Sigmoid colon (tissue), 4 donors: ENCODE measurements around the gene PTPN6.

Experiments
- CTCF ChIP-seq, 4 experiments: fragments of 450-650 bp in 3 of 4; fragments of 200-600 bp in 1 of 4; IDR thresholded peaks; one replicate each; pipeline ENCODE4 v1.5.1; 2016 to 2019; ENCODE audit warnings: antibody characterized with exemption in 4 of 4, mild to moderate bottlenecking in 3 of 4, moderate library complexity in 2 of 4
- EP300 ChIP-seq, 4 donors: sonication (generic); formaldehyde crosslinking; IDR thresholded peaks; one replicate each; pipeline ENCODE4 v1.6.1; 2017; ENCODE audit warnings: antibody characterized with exemption in 4 of 4
- POLR2AphosphoS5 ChIP-seq, 4 donors: sonication (generic); formaldehyde crosslinking; IDR thresholded peaks; one replicate each; pipeline ENCODE4 v1.6.1; 2017; ENCODE audit warnings: antibody characterized with exemption in 4 of 4

- TF ChIP-seq CTCF (IDR thresholded peaks at IDR 0.05) (no peak), POLR2AphosphoS5 (IDR thresholded peaks at IDR 0.05) (no peak), EP300 (IDR thresholded peaks at IDR 0.05) (no peak)
Measured at GRCh38 chr12:6978611-6979011, 27.5 kb downstream of the PTPN6 start.
